ENCODE data around the gene EPN2.

- TF ChIP-seq, protein P1, sequence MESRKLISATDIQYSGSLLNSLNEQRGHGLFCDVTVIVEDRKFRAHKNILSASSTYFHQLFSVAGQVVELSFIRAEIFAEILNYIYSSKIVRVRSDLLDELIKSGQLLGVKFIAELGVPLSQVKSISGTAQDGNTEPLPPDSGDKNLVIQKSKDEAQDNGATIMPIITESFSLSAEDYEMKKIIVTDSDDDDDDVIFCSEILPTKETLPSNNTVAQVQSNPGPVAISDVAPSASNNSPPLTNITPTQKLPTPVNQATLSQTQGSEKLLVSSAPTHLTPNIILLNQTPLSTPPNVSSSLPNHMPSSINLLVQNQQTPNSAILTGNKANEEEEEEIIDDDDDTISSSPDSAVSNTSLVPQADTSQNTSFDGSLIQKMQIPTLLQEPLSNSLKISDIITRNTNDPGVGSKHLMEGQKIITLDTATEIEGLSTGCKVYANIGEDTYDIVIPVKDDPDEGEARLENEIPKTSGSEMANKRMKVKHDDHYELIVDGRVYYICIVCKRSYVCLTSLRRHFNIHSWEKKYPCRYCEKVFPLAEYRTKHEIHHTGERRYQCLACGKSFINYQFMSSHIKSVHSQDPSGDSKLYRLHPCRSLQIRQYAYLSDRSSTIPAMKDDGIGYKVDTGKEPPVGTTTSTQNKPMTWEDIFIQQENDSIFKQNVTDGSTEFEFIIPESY (IDR thresholded peaks at IDR 0.05; ENCODE audit: borderline replicate concordance, low read depth), result no peak
- TF ChIP-seq MXI1 (IDR thresholded peaks at IDR 0.05; ENCODE audit: low read depth, low read length), result no peak
These were observed 100.0 kb downstream of the EPN2 start for GRCh38 chr17:19336938-19337711.

All from SK-N-SH (cell line).